ENCODE data around the gene BBS5. TPM values are rescaled to one million over a fixed set of nuclear protein-coding genes. Genes with fewer than 3 reads are reported as not detected.

BBS5 gene
- total and polyA plus RNA-seq, 2 experiments from 2014 or later = 3.5 to 3.7 TPM

GRCh38 chr2:169542433-169542832 lies 63.1 kb downstream of the BBS5 start:
- no peaks in the 10 kb centered on the region for H3K9me3 ChIP-seq (ENCODE audit: low read depth)
- H3K27me3 ChIP-seq = no peaks in the 10 kb centered on the region
- no peaks in the 10 kb centered on the region for H4K20me1 ChIP-seq (ENCODE audit: insufficient read depth, poor library complexity, severe bottlenecking)
- TF ChIP-seq EZH2 (IDR thresholded peaks at IDR 0.05; ENCODE audit: borderline replicate concordance) (no peak), EZH2phosphoT487 (IDR thresholded peaks at IDR 0.05; ENCODE audit: low read depth, severe bottlenecking, unreplicated experiment) (no peak)
- TF ChIP-seq, protein P1, sequence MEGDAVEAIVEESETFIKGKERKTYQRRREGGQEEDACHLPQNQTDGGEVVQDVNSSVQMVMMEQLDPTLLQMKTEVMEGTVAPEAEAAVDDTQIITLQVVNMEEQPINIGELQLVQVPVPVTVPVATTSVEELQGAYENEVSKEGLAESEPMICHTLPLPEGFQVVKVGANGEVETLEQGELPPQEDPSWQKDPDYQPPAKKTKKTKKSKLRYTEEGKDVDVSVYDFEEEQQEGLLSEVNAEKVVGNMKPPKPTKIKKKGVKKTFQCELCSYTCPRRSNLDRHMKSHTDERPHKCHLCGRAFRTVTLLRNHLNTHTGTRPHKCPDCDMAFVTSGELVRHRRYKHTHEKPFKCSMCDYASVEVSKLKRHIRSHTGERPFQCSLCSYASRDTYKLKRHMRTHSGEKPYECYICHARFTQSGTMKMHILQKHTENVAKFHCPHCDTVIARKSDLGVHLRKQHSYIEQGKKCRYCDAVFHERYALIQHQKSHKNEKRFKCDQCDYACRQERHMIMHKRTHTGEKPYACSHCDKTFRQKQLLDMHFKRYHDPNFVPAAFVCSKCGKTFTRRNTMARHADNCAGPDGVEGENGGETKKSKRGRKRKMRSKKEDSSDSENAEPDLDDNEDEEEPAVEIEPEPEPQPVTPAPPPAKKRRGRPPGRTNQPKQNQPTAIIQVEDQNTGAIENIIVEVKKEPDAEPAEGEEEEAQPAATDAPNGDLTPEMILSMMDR (IDR thresholded peaks at IDR 0.05; ENCODE audit: poor library complexity) = no peak
- no peaks in the 10 kb centered on the region for H3K9me2 ChIP-seq (replicated peaks; ENCODE audit: insufficient read depth)
- no peak overlapping the region for H2AFZ ChIP-seq
- 77% methylated on average over 3 of the region's 3 CpGs for WGBS (ENCODE audit: low lambda C conversion rate, missing lambda C conversion rate)
- H3K4me2 ChIP-seq = no peak overlapping the region
- H3K79me2 ChIP-seq = no peaks in the 10 kb centered on the region
- DNase-seq (ENCODE audit: low spot score) = no peak
- no peak overlapping the region for H3K27ac ChIP-seq
- H3K4me1 ChIP-seq (ENCODE audit: insufficient read depth) = no peaks in the 10 kb centered on the region
- no peak overlapping the region for H3K4me3 ChIP-seq
- H3K36me3 ChIP-seq (replicated peaks; ENCODE audit: insufficient read depth, low read depth) = peaks cover 2% of the 10 kb centered on the region

DNA sequence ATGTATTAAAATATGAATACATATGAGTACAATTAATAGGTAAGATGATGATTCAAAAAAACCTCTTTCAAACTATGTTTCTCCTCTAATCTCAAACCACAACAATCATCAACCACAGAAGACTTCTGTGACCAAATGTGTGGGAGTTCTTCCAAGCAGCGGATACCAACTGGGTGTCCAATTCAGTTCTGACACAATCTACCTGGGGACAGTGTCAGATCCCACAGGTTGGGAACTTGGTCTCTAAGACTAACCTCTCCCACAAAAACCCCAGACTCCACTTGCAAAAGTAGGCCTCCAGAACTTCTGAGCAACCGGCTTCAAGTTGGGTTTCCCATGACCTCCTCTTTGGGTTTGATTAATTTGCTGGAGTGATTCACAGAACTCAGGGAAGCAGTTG lies 67.5 kb downstream of the BBS5 start:
- TF ChIP-seq, protein P1 (IDR thresholded peaks at IDR 0.05; ENCODE audit: poor library complexity) = no peak
- TF ChIP-seq EZH2phosphoT487 (IDR thresholded peaks at IDR 0.05; ENCODE audit: low read depth, severe bottlenecking, unreplicated experiment) (no peak), EZH2 (IDR thresholded peaks at IDR 0.05; ENCODE audit: borderline replicate concordance) (no peak)
- Histone ChIP-seq H3K36me3 (replicated peaks; ENCODE audit: insufficient read depth, low read depth) (peaks cover 2% of the 10 kb centered on the region), H3K79me2 (no peaks in the 10 kb centered on the region), H3K4me1 (ENCODE audit: insufficient read depth) (no peaks in the 10 kb centered on the region), H4K20me1 (ENCODE audit: insufficient read depth, poor library complexity, severe bottlenecking) (no peaks in the 10 kb centered on the region), H2AFZ (no peak overlapping the region), H3K4me2 (no peak overlapping the region), H3K27me3 (no peaks in the 10 kb centered on the region), H3K27ac (no peak overlapping the region), H3K9me2 (replicated peaks; ENCODE audit: insufficient read depth) (no peaks in the 10 kb centered on the region), H3K9me3 (ENCODE audit: low read depth) (no peaks in the 10 kb centered on the region), H3K4me3 (no peak overlapping the region)
- WGBS (ENCODE audit: low lambda C conversion rate, missing lambda C conversion rate) = 92% methylated on average over 2 of the region's 2 CpGs
- no peak for DNase-seq (ENCODE audit: low spot score)

Other genes starting within 250 kb of the BBS5 start
- gene LRP2, start 117.0 kb upstream of the BBS5 start, total RNA-seq = 33.8 and 38.3 TPM in 2 replicates
- gene LRP2, start 117.0 kb upstream of the BBS5 start, polyA plus RNA-seq = 8.1 and 9.7 TPM in 2 replicates
- 1.8 and 2.0 TPM in 2 replicates for gene KLHL41, start 30.2 kb downstream of the BBS5 start, total RNA-seq
- 0.34 and 0.67 TPM in 2 replicates for gene KLHL41, start 30.2 kb downstream of the BBS5 start, polyA plus RNA-seq
- 23.2 and 23.8 TPM in 2 replicates for gene FASTKD1, start 94.4 kb downstream of the BBS5 start, total RNA-seq
- gene FASTKD1, start 94.4 kb downstream of the BBS5 start, polyA plus RNA-seq = 15.0 and 20.4 TPM in 2 replicates
- 37.4 and 42.6 TPM in 2 replicates for gene PPIG, start 104.9 kb downstream of the BBS5 start, total RNA-seq
- gene PPIG, start 104.9 kb downstream of the BBS5 start, polyA plus RNA-seq = 64.4 and 68.1 TPM in 2 replicates
- 0.12 TPM in 1 of 2 replicates, not detected in the other for gene CFAP210, start 214.9 kb downstream of the BBS5 start, total RNA-seq
- 0.13 and 0.30 TPM in 2 replicates for gene CFAP210, start 214.9 kb downstream of the BBS5 start, polyA plus RNA-seq
- 7.2 and 8.1 TPM in 2 replicates for gene PHOSPHO2, start 215.0 kb downstream of the BBS5 start, total RNA-seq
- gene PHOSPHO2, start 215.0 kb downstream of the BBS5 start, polyA plus RNA-seq = 8.5 and 8.7 TPM in 2 replicates

Measured in hepatocyte (in vitro differentiated cells).